ENCODE results near the gene ZCCHC17.
A peak's percentile ranks its signal among the peaks of the same experiment; 100 is the strongest.
"Not testable (repeated sequence)": the region's sequence is repeated elsewhere in the genome, so short reads cannot be mapped to it uniquely, and the experiment has no call there.

The ZCCHC17 gene, protein sequence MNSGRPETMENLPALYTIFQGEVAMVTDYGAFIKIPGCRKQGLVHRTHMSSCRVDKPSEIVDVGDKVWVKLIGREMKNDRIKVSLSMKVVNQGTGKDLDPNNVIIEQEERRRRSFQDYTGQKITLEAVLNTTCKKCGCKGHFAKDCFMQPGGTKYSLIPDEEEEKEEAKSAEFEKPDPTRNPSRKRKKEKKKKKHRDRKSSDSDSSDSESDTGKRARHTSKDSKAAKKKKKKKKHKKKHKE

DNA sequence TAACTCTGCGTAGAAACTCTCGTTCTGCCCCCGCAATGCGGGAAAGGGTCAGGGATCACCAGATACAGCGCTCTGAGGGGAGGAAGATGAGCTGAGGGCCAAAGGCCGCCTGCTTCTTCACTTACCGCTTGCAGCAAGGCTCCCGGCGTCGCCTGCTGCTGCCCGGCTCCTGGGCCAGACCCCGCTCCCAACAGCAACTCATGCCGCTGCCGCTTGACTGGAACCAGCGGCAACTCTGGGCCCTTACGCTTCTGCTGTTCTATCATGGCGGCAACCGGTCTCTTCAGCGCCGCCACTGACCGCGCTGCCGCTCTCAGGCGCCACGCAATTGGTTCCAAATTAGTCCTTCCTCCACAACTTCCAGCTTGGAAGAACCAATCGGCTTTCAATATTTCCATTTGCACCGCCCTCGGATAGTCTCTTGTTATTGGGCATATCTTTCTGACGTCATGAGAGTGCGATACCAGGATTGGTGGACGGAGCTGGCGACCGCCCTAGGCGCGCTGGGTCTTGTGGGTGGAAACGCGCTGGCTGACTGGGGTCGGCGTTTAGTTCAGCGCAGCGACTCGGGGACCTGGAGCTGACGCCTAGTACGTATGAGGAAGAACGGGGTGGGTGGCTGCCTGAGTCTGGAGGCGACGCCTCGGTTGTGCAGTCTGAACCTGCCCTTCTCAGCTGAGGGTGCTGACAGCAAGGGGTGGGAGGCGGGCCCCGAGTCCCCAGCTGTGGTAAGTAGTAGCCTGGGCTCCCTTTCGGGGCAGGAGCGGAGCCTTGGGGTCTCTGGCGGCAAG, at the start of gene ZCCHC17, which contains the start of gene SNRNP40:
Gene ZCCHC17 (plus strand): TSS at position 547 of the 791 bp plus-strand sequence. CDS start 13,067 bp downstream, outside the sequence.
Gene SNRNP40 (minus strand): TSS at position 303 of the 791 bp plus-strand sequence. CDS start 37 bp downstream, at position 266.
- FAIRE-seq = peak; percentile 99

DNA sequence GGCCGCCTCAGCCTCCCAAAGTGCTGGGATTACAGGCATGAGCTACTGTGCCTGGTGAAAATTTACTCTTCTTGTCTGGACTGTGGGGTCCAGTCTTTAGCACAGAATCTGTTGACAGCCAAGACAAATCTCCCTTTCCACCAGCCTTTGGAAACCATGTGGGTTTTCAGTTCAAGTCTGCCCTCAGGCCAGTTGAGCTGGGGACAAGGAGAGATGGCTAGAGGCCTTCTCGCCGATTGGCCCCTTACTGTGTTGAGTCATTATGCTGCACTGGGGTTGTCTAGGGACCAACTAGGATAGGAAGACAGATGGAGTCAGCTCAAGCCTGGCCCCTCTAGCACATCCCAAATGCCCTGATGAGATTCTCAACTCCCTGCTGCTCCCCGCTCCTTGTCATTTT, 48.6 kb upstream of the ZCCHC17 start:
- FAIRE-seq = no peak

DNA sequence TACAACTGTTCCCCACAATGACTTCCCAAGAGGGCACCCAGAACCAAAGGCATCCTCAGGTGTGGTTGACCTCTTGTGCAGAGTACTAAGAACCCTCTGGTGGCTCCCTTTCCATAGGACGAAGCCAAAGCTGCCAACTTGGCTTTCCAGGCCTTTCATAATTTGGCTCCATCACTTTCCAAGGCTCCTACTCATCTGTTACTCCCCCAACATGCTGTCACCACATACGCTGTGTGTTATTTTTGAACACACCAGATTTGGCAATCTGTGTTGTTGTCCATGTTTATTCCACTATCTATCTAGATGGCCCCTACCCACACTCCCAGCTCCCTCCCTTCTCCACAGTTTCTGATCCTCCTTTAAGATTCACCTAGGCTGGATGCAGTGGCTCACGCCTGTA, 47.0 kb upstream of the ZCCHC17 start:
- FAIRE-seq = no peak

DNA sequence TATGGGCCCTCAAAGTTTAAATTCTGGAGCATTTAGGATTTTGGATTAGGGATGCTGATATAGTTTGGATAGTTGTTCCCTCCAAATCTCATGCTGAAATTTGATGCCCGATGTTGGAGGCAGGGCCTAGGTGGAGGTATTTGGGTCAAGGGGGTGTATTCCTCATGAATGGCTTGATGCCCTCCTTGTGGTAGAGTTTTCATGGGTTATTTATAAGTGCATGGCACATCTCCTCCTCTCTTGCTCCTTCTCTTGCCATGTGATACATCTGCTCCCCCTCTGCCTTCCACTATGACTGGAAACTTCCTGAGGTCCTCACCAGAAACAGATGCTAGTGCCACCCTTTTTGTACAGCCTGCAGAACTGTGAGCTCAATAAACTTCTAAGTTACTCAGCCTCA, 39.6 kb upstream of the ZCCHC17 start:
- no peak for FAIRE-seq

DNA sequence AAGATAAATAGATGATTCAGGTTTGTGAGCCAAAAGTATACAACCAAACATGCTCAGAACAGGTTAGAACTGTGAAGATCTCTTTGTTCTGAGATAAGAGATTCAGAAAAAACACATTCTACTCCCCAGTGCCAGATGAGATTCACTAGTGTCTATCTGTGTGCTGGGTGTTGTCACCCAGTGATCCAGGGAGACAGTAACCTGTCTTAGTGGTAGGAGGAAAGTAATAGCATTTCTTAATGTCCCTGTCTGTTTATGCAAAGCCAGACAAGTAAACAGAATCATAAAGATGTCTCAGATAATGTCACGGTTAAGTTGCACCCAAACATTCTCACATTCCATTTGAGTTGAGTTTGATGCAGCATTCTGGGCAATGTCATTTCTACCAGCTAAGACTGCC, 38.3 kb upstream of the ZCCHC17 start:
- no peak for FAIRE-seq

DNA sequence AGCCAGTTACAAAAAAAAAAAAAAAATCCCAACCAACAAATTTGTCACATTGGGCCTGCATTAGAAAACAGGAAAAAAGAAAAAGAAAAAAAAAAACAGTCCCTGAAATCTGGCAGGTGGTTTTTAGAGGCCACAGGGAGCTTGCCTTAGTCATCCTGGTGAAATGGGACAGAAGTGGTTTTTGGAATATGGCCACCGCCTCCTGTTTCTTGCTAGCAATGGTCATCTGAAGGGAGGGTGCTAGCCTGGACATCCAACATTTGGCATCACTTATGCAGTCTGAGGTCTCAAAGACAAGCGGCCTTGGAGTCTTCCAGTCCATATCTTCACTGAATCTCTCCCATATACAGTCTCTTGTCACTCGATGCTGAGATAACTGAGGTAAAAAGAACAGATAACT, 37.1 kb upstream of the ZCCHC17 start:
- no peak for FAIRE-seq

DNA sequence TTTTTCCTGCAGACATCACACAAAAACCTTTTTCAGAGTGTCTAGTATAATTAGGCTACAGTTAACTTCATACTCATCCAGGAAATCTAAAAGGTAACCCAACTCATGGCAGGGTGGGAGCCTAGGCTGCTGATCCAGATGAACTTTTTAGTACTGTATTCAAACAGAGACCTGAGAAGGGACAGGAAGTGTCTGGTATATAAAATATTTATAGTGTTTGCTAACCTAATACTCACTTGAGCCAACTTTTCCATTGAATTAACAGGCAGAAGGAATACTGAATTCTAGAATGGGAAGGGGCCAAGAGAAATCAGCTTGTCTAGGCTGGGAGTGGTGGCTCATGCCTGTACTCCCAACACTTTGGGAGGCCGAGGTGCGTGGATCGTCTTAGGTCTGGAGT, 34.9 kb upstream of the ZCCHC17 start:
- FAIRE-seq = no peak

DNA sequence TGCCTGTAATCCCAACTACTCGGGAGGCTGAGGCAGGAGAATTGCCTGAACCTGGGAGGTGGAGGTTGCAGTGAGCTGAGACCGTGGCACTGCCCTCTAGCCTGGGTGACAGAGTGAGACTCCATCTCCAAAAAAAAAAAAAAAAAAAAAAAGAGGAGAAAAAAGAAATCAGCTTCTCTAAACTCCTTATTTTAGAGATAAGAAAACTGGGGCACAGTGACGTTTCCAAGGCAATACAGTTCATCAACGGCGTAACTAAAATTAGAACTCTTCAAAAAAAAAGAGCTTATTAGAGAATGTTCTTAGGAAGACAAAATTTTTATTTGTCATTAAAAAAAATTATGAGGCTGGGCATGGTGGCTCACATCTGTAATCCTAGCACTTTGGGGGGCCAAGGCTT, 34.4 kb upstream of the ZCCHC17 start:
- FAIRE-seq = not testable (repeated sequence)

DNA sequence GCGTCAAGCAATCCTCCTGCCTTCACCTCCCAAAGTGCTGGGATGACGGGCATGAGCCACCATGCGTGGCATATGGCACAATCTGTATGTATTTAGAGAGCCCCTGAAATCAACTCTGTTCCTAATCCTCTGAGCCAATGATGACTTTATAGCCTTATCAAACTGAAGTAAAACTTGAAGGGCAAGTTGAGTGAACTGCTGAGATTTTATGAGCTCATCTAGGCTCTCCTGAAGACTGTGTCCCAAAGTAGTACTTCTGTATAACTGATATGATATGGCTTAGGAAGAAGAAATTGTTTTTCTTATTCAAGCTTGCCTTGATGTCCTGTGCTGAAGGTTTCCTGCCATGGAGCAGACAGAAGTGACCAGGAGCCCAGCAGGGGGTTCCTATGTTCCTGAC, 33.4 kb upstream of the ZCCHC17 start:
- FAIRE-seq = no peak

DNA sequence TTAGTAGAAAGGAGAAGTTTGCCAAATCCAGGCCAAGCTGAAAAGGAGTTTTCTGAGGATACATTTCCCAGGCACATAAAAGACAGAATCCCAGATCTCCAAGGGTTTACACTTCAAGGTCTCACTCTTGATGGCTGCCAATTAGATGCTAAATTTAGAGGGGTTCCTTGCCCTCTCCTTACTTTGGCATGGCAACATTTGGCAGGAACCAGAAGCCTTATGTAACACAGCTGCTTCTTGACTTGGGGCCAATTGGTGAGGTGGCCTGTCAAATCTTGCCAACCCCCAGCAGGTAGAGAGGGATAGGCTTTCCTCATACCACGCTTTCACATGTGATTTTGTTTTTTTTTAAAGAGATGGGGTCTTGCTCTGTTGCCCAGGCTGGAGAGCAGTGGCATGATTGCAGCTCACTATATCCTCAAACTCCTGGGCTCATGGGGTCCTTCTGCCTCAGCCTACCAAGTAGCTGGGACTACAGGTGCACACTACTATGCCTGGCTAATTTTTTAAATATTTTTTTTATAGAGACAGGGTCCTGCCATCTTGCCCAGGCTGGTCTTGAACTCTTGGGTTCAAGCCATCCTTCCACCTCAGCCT, 31.9 kb upstream of the ZCCHC17 start:
- no peak for FAIRE-seq

DNA sequence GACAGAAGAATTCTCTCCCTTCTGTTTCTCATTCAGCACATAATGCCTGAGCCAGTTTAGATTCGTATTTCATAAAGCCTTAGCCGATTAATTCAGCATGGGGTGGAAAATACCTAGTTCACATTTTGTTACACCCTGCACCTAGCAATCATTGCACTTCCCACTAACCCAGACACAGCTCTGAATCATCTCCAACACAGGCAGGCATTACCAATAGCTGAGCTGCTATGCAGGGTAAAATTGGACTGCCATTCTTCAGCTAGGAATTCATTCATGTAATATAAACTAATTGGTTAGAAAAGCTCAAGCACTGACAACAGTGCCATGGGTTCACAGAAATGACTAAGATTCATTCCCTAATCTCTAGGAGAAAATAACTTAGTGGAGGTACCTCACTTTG, 30.3 kb upstream of the ZCCHC17 start:
- FAIRE-seq = no peak

DNA sequence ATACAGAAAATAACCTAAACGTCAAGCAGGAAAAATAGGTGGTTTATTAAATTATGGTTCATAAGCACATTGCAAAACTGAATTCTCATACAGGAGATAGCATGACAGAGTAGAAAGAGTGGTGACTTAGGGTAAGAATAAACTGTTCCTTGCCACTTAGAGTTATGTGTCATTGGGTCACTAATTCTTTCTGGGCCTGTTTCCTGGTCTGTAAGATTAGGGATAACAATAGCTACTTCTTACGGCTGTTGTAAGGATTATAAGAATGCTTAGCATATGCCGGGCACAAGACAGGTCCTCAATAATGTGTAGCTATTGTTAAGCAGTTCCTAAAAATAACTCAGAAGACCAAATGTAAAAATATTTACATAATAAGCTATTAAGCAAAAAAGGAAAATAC, 24.5 kb upstream of the ZCCHC17 start:
- FAIRE-seq = no peak

DNA sequence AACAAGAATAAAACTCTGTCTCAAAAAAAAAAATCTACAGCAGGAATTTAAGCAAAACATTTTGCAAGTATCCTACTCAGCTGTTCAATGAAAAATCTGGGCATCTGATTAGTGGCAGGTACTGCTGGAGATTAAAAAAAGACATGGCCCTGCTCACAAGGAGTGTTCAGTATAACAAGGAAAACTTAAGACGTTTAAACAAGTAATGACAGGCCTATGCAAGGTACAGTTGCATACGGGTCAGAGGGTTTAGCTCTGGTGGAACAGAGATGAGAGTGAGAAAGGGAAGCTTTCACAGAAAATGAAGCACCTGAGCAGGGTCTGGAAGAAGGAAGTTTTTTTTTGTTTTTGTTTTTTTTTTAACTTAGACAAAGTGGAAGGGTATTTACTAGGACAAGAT, 23.2 kb upstream of the ZCCHC17 start:
- no peak for FAIRE-seq

DNA sequence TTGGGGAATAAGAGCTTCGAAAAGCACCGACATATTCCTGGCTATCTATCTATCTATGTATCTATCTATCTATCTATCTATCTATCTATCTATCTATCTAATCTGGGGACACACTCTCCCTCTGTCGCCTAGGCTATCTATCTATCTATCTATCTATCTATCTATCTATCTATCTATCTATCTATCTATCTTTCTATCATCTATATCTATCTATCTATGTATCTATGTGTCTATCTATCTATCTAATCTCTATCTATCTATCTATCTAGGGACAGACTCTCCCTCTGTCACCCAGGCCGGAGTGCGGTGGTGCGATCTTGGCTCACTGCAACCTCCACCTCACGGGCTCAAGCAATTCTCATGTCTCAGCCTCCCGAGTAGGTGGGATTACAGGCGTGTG, 14.4 kb upstream of the ZCCHC17 start:
- not testable (repeated sequence) for FAIRE-seq

DNA sequence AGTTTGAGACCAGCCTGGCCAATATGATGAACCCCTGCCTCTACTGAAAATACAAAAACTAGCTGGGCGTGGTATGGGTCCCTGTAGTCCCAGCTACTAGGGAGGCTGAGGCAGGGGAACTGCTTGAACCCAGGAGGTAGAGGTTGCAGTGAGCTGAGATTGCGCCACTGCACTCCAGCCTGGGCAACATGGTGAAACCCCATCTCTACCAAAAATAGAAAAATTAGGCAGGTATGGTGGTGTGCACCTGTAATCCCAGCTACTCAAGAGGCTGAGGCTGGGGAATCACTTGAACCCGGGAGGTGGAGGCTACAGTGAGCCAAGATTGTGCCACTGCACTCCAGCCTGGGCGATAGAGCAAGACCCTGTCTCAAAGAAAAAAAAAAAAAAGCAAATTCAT, 9.0 kb upstream of the ZCCHC17 start:
- FAIRE-seq = not testable (repeated sequence)

DNA sequence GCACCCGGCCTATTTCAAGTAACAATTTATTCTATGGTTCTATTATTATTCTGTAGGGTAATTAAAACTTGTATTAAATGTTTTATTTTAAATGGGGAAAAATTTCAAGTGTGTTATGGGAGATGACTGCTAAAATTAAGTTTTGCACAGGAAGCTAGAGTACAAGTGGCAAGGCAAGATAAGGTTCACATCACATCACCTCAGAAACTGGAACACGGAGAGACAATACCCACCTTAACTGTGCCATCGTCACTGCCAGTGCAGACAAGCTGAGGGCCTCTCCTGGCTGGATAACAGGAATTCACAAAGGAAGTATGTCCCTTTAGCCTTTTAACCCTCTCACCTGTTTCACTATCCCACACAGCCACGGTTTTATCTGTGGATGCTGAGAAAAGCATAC, 7.8 kb upstream of the ZCCHC17 start:
- FAIRE-seq = no peak

DNA sequence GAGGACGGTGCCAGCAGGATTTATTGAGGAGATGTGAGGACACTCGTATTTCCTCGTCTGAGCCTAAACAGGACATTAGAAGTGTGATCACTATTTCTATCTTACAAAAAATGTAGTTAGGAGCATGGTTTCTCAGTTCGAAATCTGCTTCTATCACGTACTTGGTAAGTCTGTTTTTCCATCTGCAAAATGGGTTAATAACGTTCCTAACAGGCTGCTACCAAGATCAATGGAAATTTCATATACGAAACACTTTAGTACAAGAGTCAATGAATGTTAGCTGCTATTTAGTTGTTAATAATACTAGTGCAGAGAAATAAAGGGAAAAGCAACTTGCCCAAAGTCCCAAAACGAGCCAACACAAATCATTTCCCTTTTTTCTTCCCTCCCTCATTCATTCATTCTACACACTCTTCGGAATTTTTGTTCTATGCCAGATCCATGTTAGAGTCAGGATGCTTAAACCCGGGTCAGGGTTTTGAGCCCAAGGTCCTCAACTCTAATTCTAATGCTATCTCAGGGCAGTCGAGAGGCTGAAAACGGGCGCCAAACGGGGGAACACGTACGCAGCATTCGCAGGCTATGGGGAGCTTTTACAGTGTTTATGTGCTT, 852 bp upstream of the ZCCHC17 start:
- FAIRE-seq = no peak

DNA sequence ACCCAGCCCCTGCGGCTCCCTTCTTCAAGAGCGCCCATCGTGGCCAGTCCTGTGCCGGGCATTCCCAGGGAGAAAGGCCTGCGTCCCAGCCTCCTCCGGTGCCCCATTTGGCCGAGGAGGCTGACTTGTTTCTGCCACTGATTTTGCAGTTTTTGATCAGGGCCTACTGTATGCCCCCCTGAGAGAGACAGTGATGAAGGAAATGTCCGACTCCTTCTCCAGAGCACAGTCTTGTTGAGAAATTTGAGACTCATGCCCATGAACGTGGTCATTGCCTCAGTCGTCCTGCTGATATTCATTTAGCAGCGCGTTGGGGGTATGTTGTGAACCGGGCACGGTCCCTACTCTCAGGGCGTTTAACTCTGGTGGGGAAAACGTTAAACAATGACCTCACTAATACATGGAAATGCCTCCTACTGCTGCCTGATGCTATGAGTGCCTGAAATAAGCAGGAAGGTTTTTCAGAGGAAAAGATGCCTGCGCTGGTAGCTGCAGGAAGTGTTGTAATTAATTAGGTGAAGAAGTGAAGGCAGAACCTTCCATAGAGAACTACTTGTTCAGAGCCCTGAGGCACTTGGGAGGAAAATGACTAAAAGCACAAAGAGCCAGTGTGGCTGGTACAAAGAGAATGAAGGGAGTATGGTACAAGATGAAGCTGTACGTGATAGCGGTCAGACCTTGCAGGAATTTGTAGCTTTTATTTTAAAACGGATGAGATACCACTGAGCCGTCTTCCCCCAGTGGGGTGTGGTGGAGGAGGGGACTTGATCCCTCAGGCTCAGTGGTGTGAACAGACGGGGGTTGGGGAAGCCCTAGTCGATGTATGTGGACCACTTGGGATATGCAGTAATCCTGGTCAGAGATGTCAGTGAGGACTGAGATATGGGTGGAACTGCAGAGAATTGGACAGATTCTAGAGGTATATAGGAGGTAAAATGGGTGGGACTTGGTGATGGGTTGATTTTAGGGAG, 730 bp downstream of the ZCCHC17 start:
- FAIRE-seq = no peak

DNA sequence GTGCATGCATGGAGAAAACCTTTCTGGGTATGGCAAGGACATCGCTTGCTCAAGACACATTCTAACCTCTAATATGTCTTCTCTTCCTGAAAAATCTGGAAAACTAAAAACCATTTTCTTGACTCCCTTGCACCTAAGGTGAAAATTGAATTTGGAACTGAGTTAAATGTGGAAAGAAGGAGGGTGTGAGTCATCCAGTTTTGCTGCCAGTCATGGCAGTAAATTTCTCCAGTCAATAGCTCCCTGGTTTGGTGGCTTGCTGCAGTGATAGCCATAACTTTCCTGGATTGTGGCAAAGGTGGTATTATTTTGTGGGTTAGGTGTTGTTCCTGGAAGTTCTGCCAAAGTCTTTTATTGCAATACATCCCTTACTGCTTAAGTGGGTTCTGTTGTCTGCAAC, 2.5 kb downstream of the ZCCHC17 start:
- FAIRE-seq = no peak

DNA sequence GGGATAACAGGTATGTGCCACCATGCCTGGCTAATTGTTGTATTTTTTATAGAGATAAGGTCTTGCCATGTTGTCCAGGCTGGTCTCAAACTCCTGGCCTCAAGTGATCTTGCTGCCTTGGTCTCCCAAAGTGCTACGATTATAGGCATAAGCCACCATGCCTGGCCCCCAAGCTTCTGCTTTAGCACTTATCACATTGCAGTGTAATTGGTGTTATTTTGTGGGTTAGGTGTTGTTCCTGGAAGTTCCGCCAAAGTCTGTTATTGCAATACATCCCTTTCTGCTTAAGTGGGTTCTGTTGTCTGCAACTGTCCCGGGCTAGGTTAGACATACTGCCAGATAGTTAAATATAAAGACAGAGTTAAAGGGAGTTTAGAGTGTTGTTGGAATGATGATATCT, 3.4 kb downstream of the ZCCHC17 start:
- FAIRE-seq = no peak

DNA sequence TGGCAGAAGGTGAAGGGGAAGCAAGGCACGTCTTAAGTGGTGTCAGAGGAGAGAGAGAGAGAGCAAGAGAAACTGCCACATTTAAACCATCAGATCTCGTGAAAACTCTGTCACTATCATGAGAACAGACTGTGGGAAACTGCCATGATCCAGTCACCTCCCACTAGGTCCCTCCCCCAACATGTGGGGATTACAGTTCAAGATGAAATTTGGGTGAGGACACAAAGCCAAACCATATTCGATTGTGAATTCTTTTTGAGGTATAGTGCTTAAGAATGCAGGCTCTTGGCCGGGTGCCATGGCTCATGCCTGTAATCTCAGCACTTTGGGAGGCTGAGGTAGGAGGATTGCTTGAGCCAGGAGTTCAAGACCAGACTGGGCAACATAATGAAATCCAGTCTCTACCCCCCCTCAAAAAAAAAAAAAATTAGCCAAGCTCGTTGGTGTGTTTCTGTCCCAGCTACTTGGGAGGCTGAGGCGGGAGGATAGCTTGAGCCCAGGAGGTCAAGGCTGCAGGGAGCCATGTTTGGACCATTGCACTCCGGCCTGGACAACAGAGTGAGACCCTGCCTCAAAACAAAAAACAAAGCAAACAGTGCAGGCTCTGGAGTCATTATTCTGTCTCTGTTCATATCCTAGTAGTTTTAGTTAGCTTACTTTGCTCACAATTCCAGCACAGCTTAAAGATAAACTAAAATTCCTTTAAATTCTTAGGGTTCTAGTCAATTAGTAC, 6.0 kb downstream of the ZCCHC17 start:
- FAIRE-seq = no peak

DNA sequence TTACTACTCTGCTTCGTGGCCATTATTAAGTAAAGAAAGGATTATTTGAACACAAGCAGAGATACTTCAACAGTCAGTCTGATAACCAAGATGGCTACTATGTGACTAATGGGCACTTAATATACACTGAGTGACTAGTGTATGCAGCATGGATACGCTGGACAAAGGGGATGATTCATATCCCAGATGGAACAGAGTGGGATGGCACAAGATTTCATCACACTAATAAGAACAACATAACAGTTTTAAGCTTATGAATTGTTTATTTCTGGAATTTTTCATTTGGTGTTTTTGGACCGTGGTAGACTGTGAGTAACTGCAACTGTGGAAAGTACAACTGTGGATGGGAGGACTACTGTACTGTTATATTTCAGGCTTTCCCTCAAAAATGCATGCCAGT, 9.4 kb downstream of the ZCCHC17 start:
- FAIRE-seq = no peak

All from G401.6 (cell line).